Skeletal muscle satellite cell (primary cell): Measurements from ENCODE around the gene EEF2K.
"Not testable (repeated sequence)": the region's sequence is repeated elsewhere in the genome, so short reads cannot be mapped to it uniquely, and the experiment has no call there.

Experiments used
- H3K27me3 ChIP-seq: 2 replicates; pipeline ENCODE4 v1.7.0; 2013; ENCODE audit warnings: low read length; ENCODE audit not compliant: control insufficient read depth, insufficient read depth
- H3K36me3 ChIP-seq: 2 replicates; pipeline ENCODE4 v1.7.0; 2013; ENCODE audit warnings: mild to moderate bottlenecking, control low read depth, low read length; ENCODE audit not compliant: insufficient read depth
- H3K4me1 ChIP-seq: 2 replicates; pipeline ENCODE4 v1.7.0; 2013; ENCODE audit warnings: low read length; ENCODE audit not compliant: control insufficient read depth, insufficient read depth
- H3K4me2 ChIP-seq: 2 replicates; pipeline ENCODE4 v1.7.0; 2013; ENCODE audit warnings: mild to moderate bottlenecking, low read length
- H3K4me3 ChIP-seq: 2 replicates; pipeline ENCODE4 v1.7.0; 2013; ENCODE audit warnings: low read length
- H3K9ac ChIP-seq: 2 replicates; pipeline ENCODE4 v1.7.0; 2013; ENCODE audit warnings: mild to moderate bottlenecking, low read depth, low read length, moderate library complexity
- H3K9me3 ChIP-seq: replicated peaks from 2 replicates; pipeline ENCODE4 v1.7.0; 2013; ENCODE audit warnings: mild to moderate bottlenecking, control low read depth, low read length

Gene EEF2K

GRCh38 chr16:22300427-22301071 is 94.5 kb downstream of the EEF2K start:
- H3K36me3 ChIP-seq: peaks cover 17% of the 10 kb centered on the region
- H3K9ac ChIP-seq: no peak overlapping the region
- H3K4me3 ChIP-seq: no peak overlapping the region
- no peaks in the 10 kb centered on the region for H3K27me3 ChIP-seq
- no peaks in the 10 kb centered on the region for H3K9me3 ChIP-seq
- H3K4me1 ChIP-seq: no peaks in the 10 kb centered on the region
- H3K4me2 ChIP-seq: peak overlapping the region; percentile 2

GRCh38 chr16:22301423-22301822 is 95.3 kb downstream of the EEF2K start:
- not testable (repeated sequence) for H3K4me1 ChIP-seq, H3K9ac ChIP-seq, H3K4me2 ChIP-seq, H3K9me3 ChIP-seq, H3K4me3 ChIP-seq, H3K27me3 ChIP-seq
- peaks cover 22% of the 10 kb centered on the region for H3K36me3 ChIP-seq

GRCh38 chr16:22302776-22303363 is 96.8 kb downstream of the EEF2K start:
- Histone ChIP-seq H3K27me3 (no peaks in the 10 kb centered on the region), H3K36me3 (peaks cover 31% of the 10 kb centered on the region), H3K4me2 (no peak overlapping the region), H3K9ac (no peak overlapping the region), H3K4me1 (no peaks in the 10 kb centered on the region), H3K4me3 (no peak overlapping the region), H3K9me3 (no peaks in the 10 kb centered on the region)

GRCh38 chr16:22304411-22304810 is 98.3 kb downstream of the EEF2K start:
- no peak overlapping the region for H3K9ac ChIP-seq
- no peaks in the 10 kb centered on the region for H3K9me3 ChIP-seq
- H3K4me3 ChIP-seq: no peak overlapping the region
- no peak overlapping the region for H3K4me2 ChIP-seq
- no peaks in the 10 kb centered on the region for H3K27me3 ChIP-seq
- no peaks in the 10 kb centered on the region for H3K4me1 ChIP-seq
- peaks cover 47% of the 10 kb centered on the region for H3K36me3 ChIP-seq

GRCh38 chr16:22306788-22307187 is 100.7 kb downstream of the EEF2K start:
- no peaks in the 10 kb centered on the region for H3K27me3 ChIP-seq
- no peaks in the 10 kb centered on the region for H3K4me1 ChIP-seq
- H3K9me3 ChIP-seq: no peaks in the 10 kb centered on the region
- no peak overlapping the region for H3K9ac ChIP-seq
- no peak overlapping the region for H3K4me2 ChIP-seq
- H3K36me3 ChIP-seq: peaks cover 56% of the 10 kb centered on the region
- no peak overlapping the region for H3K4me3 ChIP-seq

- Histone ChIP-seq H3K9me3 (no peaks in the 10 kb centered on the region), H3K4me3 (no peak overlapping the region), H3K4me2 (no peak overlapping the region), H3K9ac (no peak overlapping the region), H3K4me1 (no peaks in the 10 kb centered on the region), H3K36me3 (peaks cover 60% of the 10 kb centered on the region), H3K27me3 (no peaks in the 10 kb centered on the region)
Observed at GRCh38 chr16:22307838-22308237, 101.8 kb downstream of the EEF2K start.

- H3K9ac ChIP-seq: no peak overlapping the region
- no peaks in the 10 kb centered on the region for H3K9me3 ChIP-seq
- H3K4me2 ChIP-seq: no peak overlapping the region
- H3K27me3 ChIP-seq: no peaks in the 10 kb centered on the region
- H3K4me3 ChIP-seq: no peak overlapping the region
- H3K4me1 ChIP-seq: no peaks in the 10 kb centered on the region
- peaks cover 58% of the 10 kb centered on the region for H3K36me3 ChIP-seq
Observed at GRCh38 chr16:22308824-22309520, 102.9 kb downstream of the EEF2K start.

GRCh38 chr16:22311520-22311919 is 105.4 kb downstream of the EEF2K start:
- no peak overlapping the region for H3K9ac ChIP-seq
- no peaks in the 10 kb centered on the region for H3K27me3 ChIP-seq
- H3K4me2 ChIP-seq: no peak overlapping the region
- H3K4me3 ChIP-seq: no peak overlapping the region
- H3K36me3 ChIP-seq: peaks cover 68% of the 10 kb centered on the region
- H3K9me3 ChIP-seq: no peaks in the 10 kb centered on the region
- H3K4me1 ChIP-seq: no peaks in the 10 kb centered on the region

- Histone ChIP-seq H3K36me3 (peaks cover 69% of the 10 kb centered on the region), H3K9ac (no peak overlapping the region)
Observed at GRCh38 chr16:22312897-22313781, 107.1 kb downstream of the EEF2K start.

GRCh38 chr16:22313876-22314470 is 107.9 kb downstream of the EEF2K start:
- Histone ChIP-seq H3K36me3 (peaks cover 66% of the 10 kb centered on the region), H3K4me3 (no peak overlapping the region), H3K9ac (no peak overlapping the region), H3K4me1 (no peaks in the 10 kb centered on the region), H3K9me3 (no peaks in the 10 kb centered on the region), H3K4me2 (no peak overlapping the region), H3K27me3 (no peaks in the 10 kb centered on the region)

More at GRCh38 chr16:22312897-22313781, 107.1 kb downstream of the EEF2K start:
- Histone ChIP-seq H3K4me2 (no peak overlapping the region), H3K4me1 (no peaks in the 10 kb centered on the region), H3K9me3 (no peaks in the 10 kb centered on the region), H3K4me3 (no peak overlapping the region), H3K27me3 (no peaks in the 10 kb centered on the region)
